Activated CD8-positive, alpha-beta memory T cell treated with anti-CD3 and anti-CD28 coated beads, Interleukin-2, amount 50 U/mL, for 1 hour (primary cell): ENCODE results near the gene FBXW7.

Experiments
- DNase-seq: peaks from one replicate; pipeline ENCODE4 v3.0.0-alpha.2; 2020; ENCODE audit errors: extremely low read depth

Gene FBXW7

DNA sequence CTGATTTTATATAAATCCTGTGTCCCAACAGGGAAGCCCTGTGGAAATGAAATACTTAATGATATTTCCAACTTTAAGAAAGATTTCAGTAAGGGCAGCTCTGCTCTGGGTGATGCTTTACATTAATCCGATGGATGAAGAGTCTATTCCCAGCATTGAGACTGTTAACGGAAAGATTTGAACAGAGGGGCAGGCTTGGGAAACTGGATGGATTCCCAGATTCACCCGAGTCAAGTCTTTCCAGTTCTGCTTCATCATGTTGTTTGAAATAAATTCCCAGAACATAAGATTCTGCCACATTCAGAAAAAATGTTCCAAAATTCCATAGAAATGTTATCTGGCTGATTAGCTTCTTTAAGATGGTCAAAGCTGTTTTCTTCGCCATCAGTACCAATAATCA lies 246.0 kb downstream of the FBXW7 start:
- no peak for DNase-seq

DNA sequence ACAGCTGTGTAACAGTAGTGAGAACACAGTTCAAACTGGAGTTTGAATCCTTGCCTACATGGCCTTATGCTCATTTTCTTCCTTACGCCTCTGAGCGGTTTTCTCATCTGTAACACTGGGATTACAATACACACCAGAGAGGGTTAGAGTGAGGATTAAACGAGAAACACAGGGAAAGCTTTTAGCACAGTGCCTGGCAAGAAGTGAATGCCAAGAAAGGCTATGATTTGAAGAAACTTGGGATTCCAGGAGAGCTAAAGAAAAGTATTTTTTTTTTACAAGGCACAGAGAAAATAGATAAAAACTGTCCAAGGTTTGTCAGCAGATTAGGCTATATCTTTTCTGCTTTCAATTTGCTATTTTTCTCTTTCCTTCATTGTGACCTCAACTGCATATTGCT lies 246.4 kb downstream of the FBXW7 start:
- DNase-seq: no peak

- DNase-seq: no peak
These were observed 252.0 kb downstream of the FBXW7 start for GRCh38 chr4:152283801-152284470.

- no peak for DNase-seq
These were observed 254.1 kb downstream of the FBXW7 start for GRCh38 chr4:152281822-152282221.

DNA sequence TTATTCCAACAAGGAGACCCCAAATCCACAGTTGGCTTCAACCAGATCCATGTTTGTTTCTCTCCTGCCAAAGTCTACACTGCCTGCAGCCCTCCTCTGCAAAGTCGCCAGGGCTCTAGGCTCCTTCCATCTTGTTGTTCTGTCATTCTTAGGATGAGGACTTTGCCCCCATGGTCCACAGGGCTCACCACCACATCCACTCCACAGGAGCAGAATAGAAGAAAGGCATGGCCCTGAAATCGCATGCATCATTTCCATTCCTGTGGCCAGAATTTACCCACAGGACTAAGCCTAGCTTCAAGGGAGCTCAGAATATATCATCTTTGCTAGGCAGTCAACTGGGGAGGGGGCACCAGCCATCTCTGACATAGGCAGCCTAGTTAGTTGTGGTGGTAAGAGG lies 254.7 kb downstream of the FBXW7 start:
- no peak for DNase-seq

GRCh38 chr4:152279234-152279566 lies 256.7 kb downstream of the FBXW7 start:
- DNase-seq: no peak

GRCh38 chr4:152278505-152279233 lies 257.2 kb downstream of the FBXW7 start:
- DNase-seq: no peak

GRCh38 chr4:152278172-152278504 lies 257.8 kb downstream of the FBXW7 start:
- no peak for DNase-seq

- DNase-seq: no peak
These were observed 258.6 kb downstream of the FBXW7 start for GRCh38 chr4:152277333-152277732.

DNA sequence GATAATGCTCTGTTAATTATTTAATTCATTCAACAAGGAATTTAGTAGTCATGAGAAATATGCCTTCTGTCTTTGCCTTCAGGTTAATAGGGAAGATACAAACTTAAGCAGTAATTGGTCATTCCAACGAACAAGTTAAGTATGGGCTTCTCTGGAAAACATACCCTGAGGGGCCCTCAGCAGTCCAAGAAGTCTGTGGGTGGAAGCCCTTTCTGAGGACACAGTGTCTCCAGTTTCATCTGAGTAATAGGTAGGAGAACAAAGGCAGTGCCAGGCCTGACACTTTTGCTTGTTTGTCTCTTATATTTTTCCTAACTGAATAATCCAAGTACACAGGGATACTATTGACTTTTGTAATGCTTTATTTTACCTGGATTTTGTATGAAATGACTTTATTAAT lies 262.5 kb downstream of the FBXW7 start:
- no peak for DNase-seq
